Natural killer cell (primary cell): ENCODE measurements around the gene LGMN. TPM values are rescaled to one million over a fixed set of nuclear protein-coding genes. Genes with fewer than 3 reads are reported as not detected.

ENCODE experiments used
- ATAC-seq, 3 donors: fragments of 150-1000 bp in 2 of 3; fragments of 200-7000 bp in 1 of 3; cut with Tn5 transposase; 1 replicate in 1 of 3; 2 replicates in 2 of 3; pipeline ENCODE4 v1.10.0; 2021; ENCODE audit warnings: mild to moderate bottlenecking in 2 of 3, moderate library complexity in 2 of 3
- DNase-seq, 2 donors: peaks; one replicate each; pipeline versions ENCODE4 v3.0.0 to v3.0.0-alpha.2; 2013 to 2021; ENCODE audit warnings: mixed read lengths in 1 of 2
- H3K27ac ChIP-seq: one replicate; pipeline ENCODE4 v1.5.1; 2013; ENCODE audit warnings: mild to moderate bottlenecking, low read length
- H3K27me3 ChIP-seq: one replicate; pipeline ENCODE4 v1.6.1; 2013; ENCODE audit warnings: low read length; ENCODE audit not compliant: control insufficient read depth, insufficient read depth
- H3K36me3 ChIP-seq: one replicate; pipeline ENCODE4 v1.6.1; 2013; ENCODE audit warnings: low read length; ENCODE audit not compliant: control insufficient read depth, insufficient read depth
- H3K4me1 ChIP-seq: one replicate; pipeline ENCODE4 v1.6.1; 2013; ENCODE audit warnings: low read length; ENCODE audit not compliant: control insufficient read depth, insufficient read depth
- H3K4me3 ChIP-seq: one replicate; pipeline ENCODE4 v1.5.1; 2013; ENCODE audit warnings: low read length
- H3K9me3 ChIP-seq: one replicate; pipeline ENCODE4 v1.6.1; 2013; ENCODE audit warnings: low read length; ENCODE audit not compliant: control insufficient read depth, insufficient read depth
- H3K27ac Mint-ChIP-seq, 2 donors: one replicate each; pipeline ENCODE4 v1.8.0; 2022; ENCODE audit warnings: mild to moderate bottlenecking in 2 of 2, mixed read lengths in 2 of 2, moderate library complexity in 1 of 2
- H3K27me3 Mint-ChIP-seq, 2 donors: one replicate each; pipeline ENCODE4 v1.8.0; 2022; ENCODE audit warnings: low read depth in 2 of 2, mixed read lengths in 2 of 2
- H3K36me3 Mint-ChIP-seq: one replicate; pipeline ENCODE4 v1.8.0; 2022; ENCODE audit warnings: mixed read lengths
- H3K4me1 Mint-ChIP-seq, 2 donors: one replicate each; pipeline ENCODE4 v1.8.0; 2022; ENCODE audit warnings: mixed read lengths in 2 of 2
- H3K4me3 Mint-ChIP-seq: one replicate; pipeline ENCODE4 v1.8.0; 2022; ENCODE audit warnings: mild to moderate bottlenecking, moderate library complexity, mixed read lengths
- H3K9me3 Mint-ChIP-seq, 2 donors: one replicate each; pipeline ENCODE4 v1.8.0; 2022; ENCODE audit warnings: mixed read lengths in 2 of 2
- WGBS: methylation state at CpG from one replicate; pipeline ENCODE4 v1.1.7; 2013; ENCODE audit warnings: missing lambda C conversion rate; ENCODE audit not compliant: insufficient coverage; 5-methylcytosine and 5-hydroxymethylcytosine counted together
- intact Hi-C: fragments of 100-400 bp; cut with micrococcal nuclease; formaldehyde crosslinking; loops from one replicate; pipeline ENCODE4 v1.14.2; 2022
- total RNA-seq, 4 donors: library from RNA; stranded (reverse); fragments of 120-200 nt in 1 of 4; gene quantifications; one replicate each; pipeline versions ENCODE4 v1.2.3 to v1.2.4, GENCODE V29; 2013 to 2022
- TF ChIP-seq, protein P1 (sequence below): fragments of 200-600 bp; IDR thresholded peaks from one replicate; pipeline ENCODE4 v1.8.0; 2022; ENCODE audit warnings: antibody characterized with exemption

LGMN gene
- total RNA-seq, 3 donors from 2014 or later (not counting 1 experiment from before 2014, with no cell fraction given): 0.39 to 6.1 (median 2.5) TPM

DNA sequence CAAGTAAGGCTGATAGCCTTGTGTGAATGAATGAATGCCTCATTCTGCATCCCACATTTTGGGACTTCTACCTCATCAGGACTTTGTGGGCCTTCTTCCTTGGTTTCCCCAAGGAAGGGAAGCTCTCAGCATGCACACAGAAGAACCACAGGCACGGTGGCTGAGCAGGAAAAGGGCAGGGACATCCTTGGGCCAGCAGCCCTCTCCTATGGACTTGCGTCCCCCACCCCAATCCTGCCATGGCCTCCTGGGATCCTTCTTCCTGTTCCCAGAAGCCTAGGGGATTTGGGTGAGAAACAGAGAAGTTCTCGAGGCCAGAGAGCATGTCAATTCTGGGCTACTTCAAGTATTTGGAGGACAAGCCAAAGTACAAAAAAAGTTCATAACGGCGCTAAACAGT is 69.7 kb downstream of the LGMN start:
- Histone ChIP-seq H3K9me3 (no peaks in the 10 kb centered on the region), H3K27me3 (no peaks in the 10 kb centered on the region), H3K27ac (no peak overlapping the region), H3K4me1 (peaks cover 62% of the 10 kb centered on the region), H3K36me3 (peaks cover 71% of the 10 kb centered on the region), H3K4me3 (no peak overlapping the region)
- 95% methylated on average over 5 of the region's 5 CpGs for WGBS
- Mint-ChIP-seq H3K27me3 (no peaks in the 10 kb centered on the region), H3K4me3 (no peak overlapping the region), H3K4me1 (peaks cover 50 to 55% of the 10 kb centered on the region in 2 donors), H3K27ac (peak overlapping the region; percentile 91 to 96), H3K36me3 (peaks cover 7% of the 10 kb centered on the region), H3K9me3 (no peaks in the 10 kb centered on the region)
- intact Hi-C loops: no loop called here
- TF ChIP-seq, protein P1, sequence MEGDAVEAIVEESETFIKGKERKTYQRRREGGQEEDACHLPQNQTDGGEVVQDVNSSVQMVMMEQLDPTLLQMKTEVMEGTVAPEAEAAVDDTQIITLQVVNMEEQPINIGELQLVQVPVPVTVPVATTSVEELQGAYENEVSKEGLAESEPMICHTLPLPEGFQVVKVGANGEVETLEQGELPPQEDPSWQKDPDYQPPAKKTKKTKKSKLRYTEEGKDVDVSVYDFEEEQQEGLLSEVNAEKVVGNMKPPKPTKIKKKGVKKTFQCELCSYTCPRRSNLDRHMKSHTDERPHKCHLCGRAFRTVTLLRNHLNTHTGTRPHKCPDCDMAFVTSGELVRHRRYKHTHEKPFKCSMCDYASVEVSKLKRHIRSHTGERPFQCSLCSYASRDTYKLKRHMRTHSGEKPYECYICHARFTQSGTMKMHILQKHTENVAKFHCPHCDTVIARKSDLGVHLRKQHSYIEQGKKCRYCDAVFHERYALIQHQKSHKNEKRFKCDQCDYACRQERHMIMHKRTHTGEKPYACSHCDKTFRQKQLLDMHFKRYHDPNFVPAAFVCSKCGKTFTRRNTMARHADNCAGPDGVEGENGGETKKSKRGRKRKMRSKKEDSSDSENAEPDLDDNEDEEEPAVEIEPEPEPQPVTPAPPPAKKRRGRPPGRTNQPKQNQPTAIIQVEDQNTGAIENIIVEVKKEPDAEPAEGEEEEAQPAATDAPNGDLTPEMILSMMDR: no peak
- DNase-seq (no peak), ATAC-seq (no peak)

DNA sequence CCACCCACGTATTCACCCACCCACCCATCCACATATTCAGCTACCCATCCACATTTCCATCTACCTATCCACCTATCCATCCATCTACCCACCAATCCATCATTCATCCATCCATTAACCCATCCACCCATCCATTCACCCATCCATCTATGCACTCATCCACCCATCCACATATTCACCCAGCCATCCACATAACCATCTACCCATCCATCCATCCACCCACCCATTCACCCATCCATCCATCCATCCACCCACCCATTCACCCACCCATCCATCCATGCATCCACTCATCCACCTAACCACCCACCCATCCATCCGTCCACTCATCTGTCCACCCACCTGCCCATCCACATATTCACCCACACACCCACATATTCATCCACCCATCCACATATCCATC is 70.5 kb downstream of the LGMN start:
- H3K4me1 Mint-ChIP-seq: peaks cover 52 to 56% of the 10 kb centered on the region in 2 donors

DNA sequence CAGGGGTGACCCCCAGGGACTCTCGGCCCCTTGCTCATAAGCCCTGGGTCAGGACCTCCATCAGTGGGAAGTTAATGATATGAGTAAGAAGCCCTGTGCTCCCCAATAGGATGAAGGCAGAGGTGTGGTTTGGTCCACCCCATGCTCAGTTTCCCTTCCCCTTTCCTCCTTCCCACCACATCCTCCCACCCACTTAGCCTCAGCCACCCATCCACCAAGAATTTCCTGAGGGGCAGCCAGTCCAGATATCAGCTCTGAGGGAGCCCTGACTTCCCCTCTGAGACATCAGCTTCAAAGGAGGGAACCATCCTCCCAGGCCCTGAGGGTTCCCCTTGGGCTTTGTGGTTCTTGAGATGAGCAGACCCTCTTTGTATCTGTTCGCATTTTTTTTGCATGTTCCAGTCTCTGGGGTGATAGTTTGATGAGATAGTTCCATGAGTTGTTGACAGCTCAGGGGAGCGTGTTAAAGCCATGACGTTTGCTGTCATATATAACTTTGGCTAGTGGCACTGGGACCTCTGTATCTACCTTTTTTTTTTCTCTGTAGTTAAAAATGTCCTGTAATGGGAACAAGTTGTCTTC is 71.2 kb downstream of the LGMN start:
- peak overlapping the region; percentile 18 for H3K4me3 Mint-ChIP-seq
- Histone ChIP-seq H3K4me1 (peaks cover 62% of the 10 kb centered on the region), H3K4me3 (no peak overlapping the region), H3K27ac (peak overlapping the region; percentile 55), H3K27me3 (no peaks in the 10 kb centered on the region), H3K9me3 (no peaks in the 10 kb centered on the region), H3K36me3 (peaks cover 66% of the 10 kb centered on the region)
- intact Hi-C loops: no loop called here
- H3K27ac Mint-ChIP-seq: peak overlapping the region; percentile 91 to 96
- peaks cover 58 to 63% of the 10 kb centered on the region in 2 donors for H3K4me1 Mint-ChIP-seq
- no peaks in the 10 kb centered on the region for H3K9me3 Mint-ChIP-seq
- TF ChIP-seq, protein P1: no peak
- H3K27me3 Mint-ChIP-seq: no peaks in the 10 kb centered on the region
- H3K36me3 Mint-ChIP-seq: peaks cover 7% of the 10 kb centered on the region
- DNase-seq (no peak), ATAC-seq (no peak)
- WGBS: 15% methylated on average over 4 of the region's 4 CpGs

More for the DNA sequence above, 70.5 kb downstream of the LGMN start:
- H3K27me3 ChIP-seq: no peaks in the 10 kb centered on the region
- no peaks in the 10 kb centered on the region for H3K27me3 Mint-ChIP-seq
- no peaks in the 10 kb centered on the region for H3K9me3 Mint-ChIP-seq
- H3K4me1 ChIP-seq: peaks cover 62% of the 10 kb centered on the region
- H3K9me3 ChIP-seq: no peaks in the 10 kb centered on the region
- DNase-seq (no peak), ATAC-seq (no peak)
- no peak overlapping the region for H3K4me3 ChIP-seq
- H3K27ac Mint-ChIP-seq: peak overlapping the region; percentile 91 to 96
- 99% methylated on average over 2 of the region's 2 CpGs for WGBS
- H3K36me3 ChIP-seq: peaks cover 68% of the 10 kb centered on the region
- peaks cover 7% of the 10 kb centered on the region for H3K36me3 Mint-ChIP-seq
- no peak overlapping the region for H3K4me3 Mint-ChIP-seq
- TF ChIP-seq, protein P1: no peak
- intact Hi-C loops: no loop called here
- H3K27ac ChIP-seq: peak overlapping the region; percentile 43
